ENCODE results near the gene CNNM1. TPM values are rescaled to one million over a fixed set of nuclear protein-coding genes. Genes with fewer than 3 reads are reported as not detected.

Gene CNNM1
- total and polyA plus RNA-seq, 9 of the 15 experiments (the other 6 are each of a cell fraction or from before 2014, with no cell fraction given) = not detected

- in situ Hi-C loops (cut with MboI) = no loop called here
Measured at GRCh38 chr10:99279626-99280111, 49.5 kb upstream of the CNNM1 start.

More at GRCh38 chr10:99279626-99280111, 49.5 kb upstream of the CNNM1 start:
- 0% methylated on average over 1 of the region's 1 CpG for WGBS (ENCODE audit: insufficient coverage, low coverage, missing lambda C conversion rate)
- POLR2A ChIA-PET = no interaction called here
- H3K4me1 ChIP-seq (replicated peaks in 1 of 2; ENCODE audit: control insufficient read depth in 2 of 2, insufficient read depth in 2 of 2, low read length in 2 of 2) = no peaks in the 10 kb centered on the region
- H3K9ac ChIP-seq (ENCODE audit: insufficient read depth in 1 of 2, low read depth in 2 of 2, low read length in 2 of 2) = no peak overlapping the region
- no peaks in the 10 kb centered on the region for H3K9me1 ChIP-seq (ENCODE audit: control insufficient read depth, insufficient read depth, low read length)
- DNase-seq (ENCODE audit: extremely low read depth in 1 of 4, low spot score in 3 of 4) (no peak), FAIRE-seq (no peak), ATAC-seq (no peak)
- no peak overlapping the region for H3K27ac ChIP-seq (ENCODE audit: extremely low read depth, low read depth, low read length)
- peaks cover 2% of the 10 kb centered on the region; the same call in 1 of the 2 replicates for H3K9me3 ChIP-seq (replicated peaks; ENCODE audit: control insufficient read depth, insufficient read depth, low read depth, low read length)
- no peak overlapping the region for H2AFZ ChIP-seq (ENCODE audit: low read depth, low read length)
- H3K4me3 ChIP-seq = no peak overlapping the region
- no peaks in the 10 kb centered on the region for H3K79me2 ChIP-seq (ENCODE audit: control insufficient read depth, insufficient read depth, low read length)
- CTCF ChIA-PET (ENCODE audit: low intra/inter-chr PET ratio) = no interaction called here
- H3K36me3 ChIP-seq (ENCODE audit: control insufficient read depth, insufficient read depth, low read length) = no peaks in the 10 kb centered on the region
- no peaks in the 10 kb centered on the region for H3K27me3 ChIP-seq (ENCODE audit: control insufficient read depth in 2 of 2, insufficient read depth in 2 of 2, low read length in 2 of 2)
- intact Hi-C loops (cut with micrococcal nuclease) = no loop called here
- TF ChIP-seq MAFG (tag; conservative IDR thresholded peaks at IDR 0.05) (no peak), ZNF263 (CRISPR knock-in tag; IDR thresholded peaks at IDR 0.05; ENCODE audit: borderline replicate concordance) (no peak), MLX (CRISPR knock-in tag; conservative IDR thresholded peaks at IDR 0.05) (no peak), TAL1 (IDR thresholded peaks at IDR 0.05) (no peak), STAG1 (CRISPR knock-in tag; IDR thresholded peaks at IDR 0.05; ENCODE audit: borderline replicate concordance) (no peak), ARID3B (CRISPR knock-in tag; IDR thresholded peaks at IDR 0.05; ENCODE audit: borderline replicate concordance) (no peak), HDAC8 (tag; IDR thresholded peaks at IDR 0.05) (no peak)
- TF ChIP-seq, protein P1, sequence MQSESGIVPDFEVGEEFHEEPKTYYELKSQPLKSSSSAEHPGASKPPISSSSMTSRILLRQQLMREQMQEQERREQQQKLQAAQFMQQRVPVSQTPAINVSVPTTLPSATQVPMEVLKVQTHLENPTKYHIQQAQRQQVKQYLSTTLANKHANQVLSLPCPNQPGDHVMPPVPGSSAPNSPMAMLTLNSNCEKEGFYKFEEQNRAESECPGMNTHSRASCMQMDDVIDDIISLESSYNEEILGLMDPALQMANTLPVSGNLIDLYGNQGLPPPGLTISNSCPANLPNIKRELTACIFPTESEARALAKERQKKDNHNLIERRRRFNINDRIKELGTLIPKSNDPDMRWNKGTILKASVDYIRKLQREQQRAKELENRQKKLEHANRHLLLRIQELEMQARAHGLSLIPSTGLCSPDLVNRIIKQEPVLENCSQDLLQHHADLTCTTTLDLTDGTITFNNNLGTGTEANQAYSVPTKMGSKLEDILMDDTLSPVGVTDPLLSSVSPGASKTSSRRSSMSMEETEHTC (IDR thresholded peaks at IDR 0.05) = no peak
- no peaks in the 10 kb centered on the region for H4K20me1 ChIP-seq (replicated peaks; ENCODE audit: control insufficient read depth, insufficient read depth, low read length)
- H3K4me2 ChIP-seq (ENCODE audit: insufficient read depth, low read length) = no peak overlapping the region
- BruUV-seq (replicated peaks) = no TSS peak
